Panc1 (cell line): ENCODE results near the gene GPLD1. TPM values are rescaled to one million over a fixed set of nuclear protein-coding genes. Genes with fewer than 3 reads are reported as not detected.

Source experiments
- ATAC-seq: fragments of 200-7000 bp; cut with Tn5 transposase; 2 replicates; pipeline ENCODE4 v1.9.1; 2020; ENCODE audit warnings: mild to moderate bottlenecking, moderate library complexity
- BruUV-seq: library from RNA; stranded (reverse); fragments of 400-500 nt; replicated peaks from 2 replicates; lab custom pipeline; 2021; lab: Mats Ljungman, UMichigan
- CTCF ChIA-PET: fragments of 300-600 bp; sonication (Branson Sonifier 250); formaldehyde crosslinking; loops from one replicate; lab custom pipeline; 2022; ENCODE audit warnings: antibody characterized with exemption; lab: Charles Lee
- POLR2A ChIA-PET: fragments of 300-600 bp; sonication (Branson Sonifier 250); formaldehyde crosslinking; loops from one replicate; lab custom pipeline; 2022; ENCODE audit warnings: antibody characterized with exemption; lab: Charles Lee
- DNase-seq: peaks from one replicate; pipeline ENCODE4 v3.0.0-alpha.2; 2010; ENCODE audit warnings: low read depth, low spot score
- H3K27ac ChIP-seq: 2 replicates; pipeline ENCODE4 v1.5.1; 2011; ENCODE audit warnings: mild to moderate bottlenecking, low read length, inconsistent platforms
- H3K27me3 ChIP-seq: fragments of 200-500 bp; sonication (Bioruptor generic); 2 replicates; pipeline ENCODE4 v1.6.0; 2014; ENCODE audit warnings: low read length, inconsistent platforms; ENCODE audit not compliant: control insufficient read depth, insufficient read depth
- H3K36me3 ChIP-seq: fragments of 200-500 bp; sonication (Bioruptor generic); 2 replicates; pipeline ENCODE4 v1.5.1; 2014; ENCODE audit warnings: inconsistent platforms, mild to moderate bottlenecking, low read length, moderate library complexity; ENCODE audit not compliant: control insufficient read depth, insufficient read depth
- H3K4me1 ChIP-seq: 2 replicates; pipeline ENCODE4 v1.5.1; 2011; ENCODE audit warnings: inconsistent platforms, mild to moderate bottlenecking, low read length, moderate library complexity; ENCODE audit not compliant: control insufficient read depth, insufficient read depth
- H3K4me3 ChIP-seq, 2 experiments: 2 replicates each; pipeline ENCODE4 v1.5.1; 2011 to 2012; ENCODE audit warnings: low read depth in 2 of 2, low read length in 2 of 2, mild to moderate bottlenecking in 2 of 2, inconsistent platforms in 1 of 2, moderate library complexity in 1 of 2
- H3K9me3 ChIP-seq: fragments of 200-500 bp; sonication (Bioruptor generic); 2 replicates; pipeline ENCODE4 v1.5.1; 2014; ENCODE audit warnings: low read depth, mild to moderate bottlenecking, inconsistent platforms, low read length, moderate library complexity; ENCODE audit not compliant: control insufficient read depth, insufficient read depth
- CTCF ChIP-seq: fragments of 450-650 bp; IDR thresholded peaks from 2 replicates; pipeline ENCODE4 v1.5.1; 2017; ENCODE audit warnings: mild to moderate bottlenecking
- POLR2AphosphoS5 ChIP-seq: IDR thresholded peaks from 2 replicates; pipeline ENCODE4 v1.6.1; 2012; ENCODE audit warnings: mild to moderate bottlenecking, low read depth, low read length, moderate library complexity
- REST ChIP-seq, 2 experiments: IDR thresholded peaks; 2 replicates each; pipeline ENCODE4 v1.6.1; 2011 to 2012; ENCODE audit warnings: low read depth in 2 of 2, control low read depth in 1 of 2, low read length in 1 of 2, mild to moderate bottlenecking in 1 of 2, moderate library complexity in 1 of 2; ENCODE audit not compliant: insufficient read depth in 1 of 2
- SIN3A ChIP-seq: IDR thresholded peaks from 2 replicates; pipeline ENCODE4 v1.6.1; 2012; ENCODE audit warnings: low read depth, mild to moderate bottlenecking, low read length, moderate library complexity, borderline replicate concordance; ENCODE audit not compliant: insufficient read depth
- TCF7L2 ChIP-seq: IDR thresholded peaks from 2 replicates; pipeline ENCODE4 v1.6.1; 2011; ENCODE audit warnings: mild to moderate bottlenecking, low read depth, low read length, inconsistent platforms
- in situ Hi-C: cut with HindIII; loops from 2 replicates; pipeline ENCODE4 v1.10.0; 2016; ENCODE audit warnings: low sequenced_read_pairs, low pct_unique_long_range_greater_than_20kb
- intact Hi-C: fragments of 100-400 bp; cut with micrococcal nuclease; formaldehyde crosslinking; loops from one replicate; pipeline ENCODE4 v1.10.0; 2022; ENCODE audit not compliant: unreplicated experiment
- total RNA-seq: library from RNA; stranded (reverse); gene quantifications from one replicate; pipeline ENCODE4 v1.2.1, GENCODE V29; 2021; ENCODE audit not compliant: unreplicated experiment

Gene GPLD1
- total RNA-seq, 1 experiment from 2014 or later, result 0.98 TPM

GRCh38 chr6:24535210-24535609 is 45.8 kb upstream of the GPLD1 start:
- DNase-seq, result no peak
- no peaks in the 10 kb centered on the region for H3K9me3 ChIP-seq
- no peak overlapping the region for H3K27ac ChIP-seq
- intact Hi-C loops, result no loop called here
- no peaks in the 10 kb centered on the region for H3K27me3 ChIP-seq
- H3K4me3 ChIP-seq, result no peak overlapping the region
- in situ Hi-C loops, result no loop called here
- POLR2A ChIA-PET, result no interaction called here
- no peak for TF ChIP-seq SIN3A
- TF ChIP-seq TCF7L2, result no peak
- TF ChIP-seq POLR2AphosphoS5, result no peak
- TF ChIP-seq REST (IDR thresholded peaks at IDR 0.05; ENCODE audit: insufficient read depth in 1 of 2, low read depth in 2 of 2, low read length in 1 of 2), result no peak
- no peak for TF ChIP-seq CTCF
- no peaks in the 10 kb centered on the region for H3K36me3 ChIP-seq
- CTCF ChIA-PET, result no interaction called here
- no peak for ATAC-seq
- BruUV-seq, result no TSS peak
- no peaks in the 10 kb centered on the region for H3K4me1 ChIP-seq

GRCh38 chr6:24534329-24534728 is 45.0 kb upstream of the GPLD1 start:
- H3K27me3 ChIP-seq, result no peaks in the 10 kb centered on the region
- H3K36me3 ChIP-seq, result no peaks in the 10 kb centered on the region
- no peaks in the 10 kb centered on the region for H3K9me3 ChIP-seq
- intact Hi-C loops (no loop called here), in situ Hi-C loops (no loop called here)
- no peak overlapping the region for H3K4me3 ChIP-seq
- no peaks in the 10 kb centered on the region for H3K4me1 ChIP-seq
- CTCF ChIA-PET, result no interaction called here
- BruUV-seq, result no TSS peak
- no peak overlapping the region for H3K27ac ChIP-seq
- POLR2A ChIA-PET, result no interaction called here
- DNase-seq (no peak), ATAC-seq (no peak)
- TF ChIP-seq REST (IDR thresholded peaks at IDR 0.05; ENCODE audit: insufficient read depth in 1 of 2, low read depth in 2 of 2, low read length in 1 of 2) (no peak), TCF7L2 (no peak), CTCF (no peak), SIN3A (no peak), POLR2AphosphoS5 (no peak)
